ENCODE measurements around the gene KIAA1217.

KIAA1217 gene

DNA sequence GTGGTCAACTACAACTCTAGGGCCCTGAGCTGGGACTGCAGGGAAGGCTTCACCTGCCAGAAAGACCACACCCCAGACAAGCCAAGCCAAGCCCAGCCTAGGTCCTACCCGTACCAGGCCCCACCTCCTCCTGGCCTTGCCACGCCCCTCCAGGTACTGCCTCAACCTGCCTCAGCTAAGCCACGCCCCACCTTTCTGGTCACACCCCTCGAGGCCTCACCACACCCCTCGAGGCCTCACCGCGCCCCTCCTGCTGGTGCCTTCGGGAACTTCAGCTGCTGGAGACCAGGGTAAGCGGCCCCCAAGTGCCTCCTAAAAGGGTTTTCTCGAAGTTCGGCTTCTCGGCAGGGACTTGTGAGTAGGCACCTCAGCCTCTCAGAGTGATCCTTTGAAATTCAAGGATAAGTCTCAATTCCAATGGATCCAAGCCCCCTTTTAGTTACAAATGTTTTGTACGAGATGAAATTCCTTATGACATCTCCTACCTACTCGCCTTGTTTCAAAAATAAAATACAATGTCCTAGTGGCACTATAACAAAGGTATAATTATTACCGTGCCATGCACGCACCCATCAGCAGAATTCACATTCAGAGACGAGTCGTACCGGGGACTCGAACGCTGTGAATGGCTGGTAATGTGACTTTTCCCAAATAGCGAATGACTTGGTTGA, 343.5 kb downstream of the KIAA1217 start:
- H3K4me3 ChIP-seq (ENCODE audit: low read depth, low read length), result no peak overlapping the region
- no peak for DNase-seq (ENCODE audit: low read depth, low spot score)
- TF ChIP-seq, protein P1, sequence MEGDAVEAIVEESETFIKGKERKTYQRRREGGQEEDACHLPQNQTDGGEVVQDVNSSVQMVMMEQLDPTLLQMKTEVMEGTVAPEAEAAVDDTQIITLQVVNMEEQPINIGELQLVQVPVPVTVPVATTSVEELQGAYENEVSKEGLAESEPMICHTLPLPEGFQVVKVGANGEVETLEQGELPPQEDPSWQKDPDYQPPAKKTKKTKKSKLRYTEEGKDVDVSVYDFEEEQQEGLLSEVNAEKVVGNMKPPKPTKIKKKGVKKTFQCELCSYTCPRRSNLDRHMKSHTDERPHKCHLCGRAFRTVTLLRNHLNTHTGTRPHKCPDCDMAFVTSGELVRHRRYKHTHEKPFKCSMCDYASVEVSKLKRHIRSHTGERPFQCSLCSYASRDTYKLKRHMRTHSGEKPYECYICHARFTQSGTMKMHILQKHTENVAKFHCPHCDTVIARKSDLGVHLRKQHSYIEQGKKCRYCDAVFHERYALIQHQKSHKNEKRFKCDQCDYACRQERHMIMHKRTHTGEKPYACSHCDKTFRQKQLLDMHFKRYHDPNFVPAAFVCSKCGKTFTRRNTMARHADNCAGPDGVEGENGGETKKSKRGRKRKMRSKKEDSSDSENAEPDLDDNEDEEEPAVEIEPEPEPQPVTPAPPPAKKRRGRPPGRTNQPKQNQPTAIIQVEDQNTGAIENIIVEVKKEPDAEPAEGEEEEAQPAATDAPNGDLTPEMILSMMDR (IDR thresholded peaks at IDR 0.05; ENCODE audit: low read depth, low read length), result peak; percentile 43
- in situ Hi-C loops (cut with HindIII; ENCODE audit: low sequenced_read_pairs), result no loop called here

DNA sequence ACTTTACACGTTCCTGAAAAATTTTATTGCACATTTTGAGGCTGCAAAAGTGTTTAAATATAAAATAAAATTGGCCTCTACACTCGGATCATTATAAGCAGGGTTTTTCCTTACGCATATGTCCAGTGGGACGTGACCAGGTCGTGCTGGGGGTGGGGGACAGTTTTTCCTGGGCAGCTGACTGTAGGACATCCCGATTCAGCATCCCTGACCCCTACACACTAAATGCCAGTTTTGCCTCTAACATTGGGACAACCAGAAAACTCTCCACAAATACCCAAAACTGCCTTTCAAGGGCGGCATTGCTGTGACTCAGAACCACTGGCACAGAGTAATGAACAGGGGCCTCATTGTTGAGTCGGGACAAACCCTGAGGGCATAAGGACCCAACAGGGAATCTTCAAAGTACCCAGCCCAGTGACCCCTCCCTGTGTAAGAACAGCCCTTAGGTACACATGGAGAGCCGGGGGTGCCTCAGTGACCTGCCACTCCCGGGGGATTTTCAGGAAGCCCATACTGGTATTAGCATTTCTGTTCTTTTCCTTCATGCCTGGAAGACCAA, 344.2 kb downstream of the KIAA1217 start:
- no peak for DNase-seq (ENCODE audit: low read depth, low spot score)
- H3K4me3 ChIP-seq (ENCODE audit: low read depth, low read length), result no peak overlapping the region
- in situ Hi-C loops (cut with HindIII; ENCODE audit: low sequenced_read_pairs), result no loop called here
- TF ChIP-seq, protein P1 (IDR thresholded peaks at IDR 0.05; ENCODE audit: low read depth, low read length), result no peak

DNA sequence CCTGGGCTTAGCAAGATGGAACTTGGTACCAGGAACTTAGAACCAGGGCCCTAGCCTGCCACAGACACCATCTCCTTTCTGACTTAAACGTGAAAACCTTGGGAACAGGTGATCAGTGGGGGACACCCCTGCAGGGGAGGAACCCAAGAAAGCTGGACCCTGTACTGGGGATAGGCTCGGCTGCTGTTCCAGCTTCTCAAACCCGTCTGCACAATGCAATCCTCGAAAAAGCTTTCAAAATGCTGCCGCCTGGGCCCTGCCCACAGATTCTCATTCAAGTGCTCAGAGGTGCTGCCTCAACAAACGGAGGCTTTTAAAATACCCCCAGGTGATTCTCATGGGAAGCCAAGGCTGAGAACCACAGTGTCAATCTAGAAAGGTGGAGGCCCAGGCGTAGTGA, 345.1 kb downstream of the KIAA1217 start:
- TF ChIP-seq, protein P1 (IDR thresholded peaks at IDR 0.05; ENCODE audit: low read depth, low read length), result no peak
- DNase-seq (ENCODE audit: low read depth, low spot score), result no peak
- in situ Hi-C loops (cut with HindIII; ENCODE audit: low sequenced_read_pairs), result no loop called here
- H3K4me3 ChIP-seq (ENCODE audit: low read depth, low read length), result no peak overlapping the region

DNA sequence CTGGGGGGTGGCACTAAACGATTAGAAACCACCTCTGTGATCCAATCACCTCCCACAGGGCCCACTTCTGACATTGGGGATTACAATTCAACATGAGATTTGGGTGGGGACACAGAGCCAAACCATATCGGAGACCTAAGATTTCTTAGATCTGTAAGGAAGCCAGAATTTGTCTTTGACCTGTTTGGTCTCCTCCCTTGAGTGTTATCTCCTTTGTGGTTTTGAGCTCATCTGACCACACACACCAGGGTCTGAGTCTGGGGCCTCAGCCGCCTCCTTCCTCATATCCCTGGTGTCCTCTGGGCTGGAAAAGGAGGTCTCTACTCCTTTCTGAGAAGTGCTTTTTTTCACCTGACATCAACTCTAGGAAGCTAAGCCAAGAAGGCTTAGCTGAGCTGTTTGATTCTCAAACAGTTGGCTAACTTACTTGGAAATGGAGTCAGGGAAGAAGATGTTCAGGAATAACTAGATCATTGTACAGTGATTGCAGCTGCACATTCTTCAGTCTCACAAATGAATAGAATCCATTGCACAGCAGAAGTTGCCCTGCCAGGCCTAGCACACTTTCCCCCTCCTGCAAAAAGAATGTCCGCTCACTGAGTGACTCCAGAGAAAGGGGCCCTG, 347.3 kb downstream of the KIAA1217 start:
- in situ Hi-C loops (cut with HindIII; ENCODE audit: low sequenced_read_pairs), result no loop called here
- TF ChIP-seq, protein P1 (IDR thresholded peaks at IDR 0.05; ENCODE audit: low read depth, low read length), result no peak
- no peak for DNase-seq (ENCODE audit: low read depth, low spot score)
- no peak overlapping the region for H3K4me3 ChIP-seq (ENCODE audit: low read depth, low read length)

DNA sequence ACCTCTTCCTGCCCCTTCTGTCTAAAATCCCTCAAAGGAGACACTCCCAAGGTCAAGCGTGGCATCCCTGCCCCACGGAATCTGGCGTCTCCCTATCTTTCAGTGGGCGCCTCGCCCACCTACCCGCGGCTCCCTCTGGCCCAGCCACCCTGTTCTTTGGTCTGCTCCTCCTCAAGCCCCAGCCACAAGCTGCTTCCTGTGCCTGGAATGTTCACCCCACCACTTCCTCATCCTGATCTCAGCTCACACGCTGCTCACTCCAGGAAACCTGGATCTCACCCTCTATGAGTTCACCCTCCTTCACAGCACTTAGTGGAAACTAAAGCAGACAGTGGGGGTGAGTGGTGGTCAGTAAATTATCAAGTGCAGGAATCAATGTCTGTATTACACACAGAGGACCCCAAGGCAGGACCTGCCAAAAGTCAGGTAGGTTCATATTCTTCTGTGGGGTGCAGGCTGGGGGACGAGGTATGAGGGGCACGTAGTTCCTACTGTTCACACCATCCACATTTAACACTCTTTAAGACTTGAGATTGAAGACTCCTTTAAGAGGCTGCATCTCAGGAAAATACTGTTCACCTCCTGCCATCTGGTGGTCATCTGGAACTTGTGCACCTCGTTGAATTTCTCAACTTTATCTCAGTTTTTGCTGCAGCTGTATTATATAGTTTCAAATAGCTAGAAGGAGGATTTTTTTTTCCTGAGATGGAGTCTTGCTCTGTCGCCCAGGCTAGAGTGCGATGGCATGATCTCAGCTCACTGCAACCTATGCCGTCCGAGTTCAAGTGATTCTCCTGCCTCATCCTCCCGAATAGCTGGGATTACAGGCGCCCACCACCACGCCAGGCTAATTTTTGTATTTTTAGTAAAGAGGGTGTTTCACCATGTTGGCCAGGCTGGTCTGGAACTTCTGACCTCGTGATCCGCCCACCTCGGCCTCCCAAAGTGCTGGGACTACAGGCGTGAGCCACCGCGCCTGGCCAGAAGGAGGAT, 348.1 kb downstream of the KIAA1217 start:
- DNase-seq (ENCODE audit: low read depth, low spot score), result peak; percentile 79
- in situ Hi-C loops (cut with HindIII; ENCODE audit: low sequenced_read_pairs), result no loop called here
- no peak overlapping the region for H3K4me3 ChIP-seq (ENCODE audit: low read depth, low read length)

More for the DNA sequence above, 348.1 kb downstream of the KIAA1217 start:
- TF ChIP-seq, protein P1 (IDR thresholded peaks at IDR 0.05; ENCODE audit: low read depth, low read length), result peak; percentile 68

Measured in astrocyte of the spinal cord (primary cell).